ENCODE results near the gene OTUB2. TPM values are rescaled to one million over a fixed set of nuclear protein-coding genes. Genes with fewer than 3 reads are reported as not detected.
A peak's percentile ranks its signal among the peaks of the same experiment; 100 is the strongest.

OTUB2 gene
- total and polyA plus RNA-seq, 2 experiments from 2014 or later, result 2.7 to 2.8 TPM

- Histone ChIP-seq H2AFZ (no peak overlapping the region), H3K4me2 (no peak overlapping the region), H3K4me3 (no peak overlapping the region), H3K79me2 (no peaks in the 10 kb centered on the region), H3K27ac (no peak overlapping the region), H3K9me3 (ENCODE audit: low read depth) (no peaks in the 10 kb centered on the region), H3K36me3 (replicated peaks; ENCODE audit: insufficient read depth, low read depth) (no peaks in the 10 kb centered on the region), H3K4me1 (ENCODE audit: insufficient read depth) (no peaks in the 10 kb centered on the region), H4K20me1 (ENCODE audit: insufficient read depth, poor library complexity, severe bottlenecking) (no peaks in the 10 kb centered on the region), H3K9me2 (replicated peaks; ENCODE audit: insufficient read depth) (no peaks in the 10 kb centered on the region), H3K27me3 (no peaks in the 10 kb centered on the region)
- no peak for DNase-seq (ENCODE audit: low spot score)
- WGBS (ENCODE audit: low lambda C conversion rate, missing lambda C conversion rate), result 95% methylated on average over 2 of the region's 2 CpGs
- TF ChIP-seq EZH2phosphoT487 (IDR thresholded peaks at IDR 0.05; ENCODE audit: low read depth, severe bottlenecking, unreplicated experiment) (no peak), CTCF (IDR thresholded peaks at IDR 0.05; ENCODE audit: poor library complexity) (no peak)
Observed at GRCh38 chr14:94049625-94050023, 23.5 kb downstream of the OTUB2 start.

- Histone ChIP-seq H3K36me3 (replicated peaks; ENCODE audit: insufficient read depth, low read depth) (no peaks in the 10 kb centered on the region), H3K9me2 (replicated peaks; ENCODE audit: insufficient read depth) (no peaks in the 10 kb centered on the region), H3K79me2 (no peaks in the 10 kb centered on the region), H4K20me1 (ENCODE audit: insufficient read depth, poor library complexity, severe bottlenecking) (no peaks in the 10 kb centered on the region), H3K4me1 (ENCODE audit: insufficient read depth) (no peaks in the 10 kb centered on the region), H3K4me3 (no peak overlapping the region), H3K4me2 (no peak overlapping the region), H2AFZ (no peak overlapping the region), H3K27me3 (no peaks in the 10 kb centered on the region), H3K27ac (no peak overlapping the region), H3K9me3 (ENCODE audit: low read depth) (no peaks in the 10 kb centered on the region)
- TF ChIP-seq EZH2 (IDR thresholded peaks at IDR 0.05; ENCODE audit: borderline replicate concordance), result no peak
- no peak for TF ChIP-seq CTCF (IDR thresholded peaks at IDR 0.05; ENCODE audit: poor library complexity)
- 96% methylated on average over 6 of the region's 6 CpGs for WGBS (ENCODE audit: low lambda C conversion rate, missing lambda C conversion rate)
- DNase-seq (ENCODE audit: low spot score), result no peak
Observed at GRCh38 chr14:94050231-94050880, 24.2 kb downstream of the OTUB2 start.

- H2AFZ ChIP-seq, result no peak overlapping the region
- no peak overlapping the region for H3K4me3 ChIP-seq
- no peak overlapping the region for H3K27ac ChIP-seq
- 68% methylated on average over 9 of the region's 9 CpGs for WGBS (ENCODE audit: low lambda C conversion rate, missing lambda C conversion rate)
- no peak overlapping the region for H3K4me2 ChIP-seq
- H3K9me3 ChIP-seq (ENCODE audit: low read depth), result no peaks in the 10 kb centered on the region
- H3K4me1 ChIP-seq (ENCODE audit: insufficient read depth), result no peaks in the 10 kb centered on the region
- TF ChIP-seq CTCF (IDR thresholded peaks at IDR 0.05; ENCODE audit: poor library complexity) (peak; percentile 52), EZH2 (IDR thresholded peaks at IDR 0.05; ENCODE audit: borderline replicate concordance) (no peak)
- H3K9me2 ChIP-seq (replicated peaks; ENCODE audit: insufficient read depth), result no peaks in the 10 kb centered on the region
- H4K20me1 ChIP-seq (ENCODE audit: insufficient read depth, poor library complexity, severe bottlenecking), result no peaks in the 10 kb centered on the region
- no peaks in the 10 kb centered on the region for H3K27me3 ChIP-seq
- no peaks in the 10 kb centered on the region for H3K79me2 ChIP-seq
- DNase-seq (ENCODE audit: low spot score), result peak; percentile 53
- H3K36me3 ChIP-seq (replicated peaks; ENCODE audit: insufficient read depth, low read depth), result no peaks in the 10 kb centered on the region
Observed at GRCh38 chr14:94051115-94051514, 25.0 kb downstream of the OTUB2 start.

GRCh38 chr14:94051779-94052178 is 25.6 kb downstream of the OTUB2 start:
- Histone ChIP-seq H2AFZ (no peak overlapping the region), H4K20me1 (ENCODE audit: insufficient read depth, poor library complexity, severe bottlenecking) (no peaks in the 10 kb centered on the region), H3K27me3 (no peaks in the 10 kb centered on the region), H3K4me2 (no peak overlapping the region), H3K27ac (no peak overlapping the region), H3K4me3 (no peak overlapping the region), H3K4me1 (ENCODE audit: insufficient read depth) (no peaks in the 10 kb centered on the region), H3K79me2 (no peaks in the 10 kb centered on the region), H3K36me3 (replicated peaks; ENCODE audit: insufficient read depth, low read depth) (no peaks in the 10 kb centered on the region), H3K9me3 (ENCODE audit: low read depth) (no peaks in the 10 kb centered on the region), H3K9me2 (replicated peaks; ENCODE audit: insufficient read depth) (no peaks in the 10 kb centered on the region)
- no peak for DNase-seq (ENCODE audit: low spot score)
- WGBS (ENCODE audit: low lambda C conversion rate, missing lambda C conversion rate), result 87% methylated on average over 3 of the region's 3 CpGs
- no peak for TF ChIP-seq EZH2 (IDR thresholded peaks at IDR 0.05; ENCODE audit: borderline replicate concordance)
- TF ChIP-seq CTCF (IDR thresholded peaks at IDR 0.05; ENCODE audit: poor library complexity), result no peak
- no peak for TF ChIP-seq EZH2phosphoT487 (IDR thresholded peaks at IDR 0.05; ENCODE audit: low read depth, severe bottlenecking, unreplicated experiment)
